ENCODE data around the gene TMEM120A.

The TMEM120A gene

GRCh38 chr7:75980430-75981202, 13.8 kb downstream of the TMEM120A start:
- no peak for DNase-seq

- DNase-seq: no peak
Measured at GRCh38 chr7:75979759-75980429, 14.5 kb downstream of the TMEM120A start.

- DNase-seq: peak; percentile 62
Measured at GRCh38 chr7:75977743-75978142, 16.7 kb downstream of the TMEM120A start.

- no peak for DNase-seq
Measured at GRCh38 chr7:75971961-75972763, 22.2 kb downstream of the TMEM120A start.

GRCh38 chr7:75971309-75971960, 23.0 kb downstream of the TMEM120A start:
- no peak for DNase-seq

GRCh38 chr7:75969704-75970498, 24.5 kb downstream of the TMEM120A start:
- DNase-seq: no peak

- no peak for DNase-seq
Measured at GRCh38 chr7:75969182-75969581, 25.2 kb downstream of the TMEM120A start.

- DNase-seq: no peak
Measured at GRCh38 chr7:75968561-75969001, 25.8 kb downstream of the TMEM120A start.

- no peak for DNase-seq
Measured at GRCh38 chr7:75968012-75968411, 26.4 kb downstream of the TMEM120A start.

- DNase-seq: peak; percentile 59
Measured at GRCh38 chr7:75967487-75967997, 26.9 kb downstream of the TMEM120A start.

GRCh38 chr7:75967055-75967454, 27.3 kb downstream of the TMEM120A start:
- no peak for DNase-seq

GRCh38 chr7:75966190-75966961, 28.0 kb downstream of the TMEM120A start:
- DNase-seq: peak; percentile 89

GRCh38 chr7:75965617-75966016, 28.8 kb downstream of the TMEM120A start:
- no peak for DNase-seq

GRCh38 chr7:75963381-75963995, 30.9 kb downstream of the TMEM120A start:
- no peak for DNase-seq

GRCh38 chr7:75962607-75963380, 31.6 kb downstream of the TMEM120A start:
- DNase-seq: no peak

GRCh38 chr7:75961218-75961617, 33.2 kb downstream of the TMEM120A start:
- no peak for DNase-seq

- DNase-seq: no peak
Measured at GRCh38 chr7:75960372-75960771, 34.0 kb downstream of the TMEM120A start.

GRCh38 chr7:75958802-75959543, 35.4 kb downstream of the TMEM120A start:
- DNase-seq: no peak
